A673 (cell line): Measurements from ENCODE around the gene SRP9. TPM values are rescaled to one million over a fixed set of nuclear protein-coding genes. Genes with fewer than 3 reads are reported as not detected.

Experiments
- Bru-seq: library from RNA; stranded (reverse); fragments of 400-500 nt; gene quantifications from one replicate; lab custom pipeline; 2021; lab: Mats Ljungman, UMichigan
- BruChase-seq, 2 experiments: library from RNA; stranded (reverse); fragments of 400-500 nt; gene quantifications; one replicate each; lab custom pipeline; 2021; lab: Mats Ljungman, UMichigan
- BruUV-seq: library from RNA; stranded (reverse); fragments of 400-500 nt; replicated peaks from 2 replicates; lab custom pipeline; 2021; lab: Mats Ljungman, UMichigan
- CTCF ChIA-PET: fragments of 300-600 bp; sonication (Branson Sonifier 250); formaldehyde crosslinking; loops from one replicate; lab custom pipeline; 2022; ENCODE audit warnings: antibody characterized with exemption; lab: Charles Lee
- POLR2A ChIA-PET: fragments of 300-600 bp; sonication (Branson Sonifier 250); formaldehyde crosslinking; loops from one replicate; lab custom pipeline; 2022; ENCODE audit warnings: antibody characterized with exemption; ENCODE audit not compliant: low non-redundant PET; lab: Charles Lee
- DNase-seq: peaks from one replicate; pipeline ENCODE4 v3.0.0-alpha.2; 2015; ENCODE audit warnings: low spot score
- H3K27ac ChIP-seq: fragments of 200-600 bp; sonication (generic); 2 replicates; pipeline ENCODE4 v1.5.1; 2016; ENCODE audit warnings: mixed run types, low read depth, mild to moderate bottlenecking, mixed read lengths, antibody characterized with exemption, low read length; ENCODE audit not compliant: poor library complexity, severe bottlenecking
- H3K27me3 ChIP-seq: fragments of 200-600 bp; sonication (generic); replicated peaks from 2 replicates; pipeline ENCODE4 v1.6.1; 2017; ENCODE audit warnings: mixed run types, low read depth, mild to moderate bottlenecking, mixed read lengths, antibody characterized with exemption, low read length; ENCODE audit not compliant: insufficient read depth, poor library complexity
- H3K36me3 ChIP-seq: fragments of 200-600 bp; sonication (generic); 2 replicates; pipeline ENCODE4 v1.6.1; 2016; ENCODE audit warnings: mixed run types, mild to moderate bottlenecking, mixed read lengths, antibody characterized with exemption, low read length; ENCODE audit not compliant: insufficient read depth, poor library complexity, severe bottlenecking
- H3K4me1 ChIP-seq: fragments of 200-600 bp; sonication (generic); 2 replicates; pipeline ENCODE4 v1.6.1; 2017; ENCODE audit warnings: mixed run types, mild to moderate bottlenecking, mixed read lengths, antibody characterized with exemption, low read length; ENCODE audit not compliant: insufficient read depth, poor library complexity, severe bottlenecking
- H3K4me3 ChIP-seq: fragments of 200-600 bp; sonication (generic); 2 replicates; pipeline ENCODE4 v1.5.1; 2016; ENCODE audit warnings: low read depth, mixed run types, mild to moderate bottlenecking, mixed read lengths, low read length; ENCODE audit not compliant: poor library complexity, severe bottlenecking
- H3K9me3 ChIP-seq: fragments of 200-600 bp; sonication (generic); 2 replicates; pipeline ENCODE4 v1.6.1; 2016; ENCODE audit warnings: mixed run types, low read depth, mild to moderate bottlenecking, mixed read lengths, antibody characterized with exemption, low read length; ENCODE audit not compliant: poor library complexity, severe bottlenecking
- CTCF ChIP-seq: fragments of 300-800, 200-600 bp; sonication (generic); conservative IDR thresholded peaks from 2 replicates; pipeline ENCODE4 v1.5.1; 2017; ENCODE audit warnings: low read depth, mild to moderate bottlenecking, antibody characterized with exemption, low read length, moderate library complexity, mixed read lengths
- EZH2 ChIP-seq: fragments of 200-600 bp; sonication (generic); IDR thresholded peaks from 2 replicates; pipeline ENCODE4 v1.6.1; 2017; ENCODE audit warnings: borderline replicate concordance, low read depth, mild to moderate bottlenecking, mixed read lengths, antibody characterized with exemption, low read length; ENCODE audit not compliant: poor library complexity, severe bottlenecking
- intact Hi-C: fragments of 100-400 bp; cut with micrococcal nuclease; formaldehyde crosslinking; loops from one replicate; pipeline ENCODE4 v1.10.0; 2022; ENCODE audit not compliant: unreplicated experiment
- long read RNA-seq: library from polyadenylated mRNA; stranded (forward); transcript quantifications from one replicate; pipeline ENCODE4 v2.0.0, GENCODE V29; 2022
- total RNA-seq: library from RNA; stranded (reverse); gene quantifications from 2 replicates; pipeline ENCODE4 v1.2.3, GENCODE V29; 2021

Gene SRP9
- total RNA-seq (486 and 491 TPM in 2 replicates), Bru-seq, nascent RNA (percentile 99 among the genes with signal in this experiment), BruChase-seq, experiment 1, labeled RNA remaining after a 2-hour chase (percentile 99 among the genes with signal in this experiment), BruChase-seq, experiment 2, labeled RNA remaining after a 6-hour chase (percentile 99 among the genes with signal in this experiment)
- long read RNA-seq, transcript SRP9-203 (4 exons, 1,596 nt) = minor isoform, 138 of 1,100 reads
- long read RNA-seq, transcript SRP9-201 (3 exons, 1,480 nt) = major isoform, 910 of 1,100 reads
- long read RNA-seq, partial matches to known transcripts = 3 of 1,100 reads
- long read RNA-seq, other reads (novel, unspliced or antisense) = 47 of 1,100 reads

GRCh38 chr1:225777583-225778336 lies at the start of gene SRP9:
TSS of gene SRP9 (plus strand) at chr1:225777826. CDS start at chr1:225777941, 115 bp downstream.
- ChIA-PET POLR2A (interaction anchor here (0.5 to 1.0 kb wide), 7 partner anchors 146 to 1234 kb away, joined by 3 to 8 read pairs (median 3); partner anchors contain the start of gene PYCR2), CTCF (interaction anchor here (0.6 to 1.8 kb wide), 13 partner anchors 15 to 307 kb away, joined by 3 to 12 read pairs (median 3); partner anchors contain the start of gene TMEM63A)
- intact Hi-C loops = loop anchor here (5.0 to 10.0 kb wide), 5 partner anchors 35 to 243 kb away; partner anchors contain the start of gene EPHX1
- TF ChIP-seq CTCF (peak; percentile 97), EZH2 (no peak)
- TSS peak; percentile 72 for BruUV-seq
- peak within 1 kb of the TSS; percentile 91 for H3K27ac ChIP-seq
- H3K36me3 ChIP-seq = peaks cover 20% of the 10 kb centered on the region
- H3K9me3 ChIP-seq = no peaks in the 10 kb centered on the region
- peak; percentile 100 for DNase-seq
- H3K27me3 ChIP-seq = no peaks in the 10 kb centered on the region
- peaks cover 35% of the 10 kb centered on the region for H3K4me1 ChIP-seq
- H3K4me3 ChIP-seq = peak within 1 kb of the TSS; percentile 71

GRCh38 chr1:225731491-225731890 lies 46.1 kb upstream of the SRP9 start:
- BruUV-seq = no TSS peak
- intact Hi-C loops = no loop called here
- H3K9me3 ChIP-seq = no peaks in the 10 kb centered on the region
- H3K4me3 ChIP-seq = no peak overlapping the region
- TF ChIP-seq EZH2 (no peak), CTCF (no peak)
- peaks cover 4% of the 10 kb centered on the region for H3K4me1 ChIP-seq
- no peaks in the 10 kb centered on the region for H3K27me3 ChIP-seq
- CTCF ChIA-PET = interaction anchor here (0.6 kb wide), 1 partner anchor 1406 kb away, joined by 8 read pairs; no protein-coding TSS in a partner anchor
- DNase-seq = no peak
- no peak overlapping the region for H3K27ac ChIP-seq
- no peaks in the 10 kb centered on the region for H3K36me3 ChIP-seq
- POLR2A ChIA-PET = no interaction called here

GRCh38 chr1:225733254-225733653 lies 44.4 kb upstream of the SRP9 start:
- intact Hi-C loops = no loop called here
- Histone ChIP-seq H3K4me1 (peaks cover 4% of the 10 kb centered on the region), H3K36me3 (no peaks in the 10 kb centered on the region), H3K4me3 (no peak overlapping the region), H3K27ac (no peak overlapping the region), H3K27me3 (no peaks in the 10 kb centered on the region), H3K9me3 (no peaks in the 10 kb centered on the region)
- POLR2A ChIA-PET = no interaction called here
- CTCF ChIA-PET = no interaction called here
- no peak for TF ChIP-seq CTCF
- no peak for TF ChIP-seq EZH2
- no TSS peak for BruUV-seq
- DNase-seq = peak; percentile 24
